Right cardiac atrium (tissue), 5 donors: ENCODE results near the gene SRSF1. TPM values are rescaled to one million over a fixed set of nuclear protein-coding genes. Genes with fewer than 3 reads are reported as not detected.
A peak's percentile ranks its signal among the peaks of the same experiment; 100 is the strongest.
"Not testable (repeated sequence)": the region's sequence is repeated elsewhere in the genome, so short reads cannot be mapped to it uniquely, and the experiment has no call there.

Experiments used
- ATAC-seq, 2 donors: fragments of 200-7000 bp; cut with Tn5 transposase; one replicate each; pipeline versions ENCODE4 v1.8.0 to v1.9.1; 2020; ENCODE audit warnings: moderate library complexity in 2 of 2, mild to moderate bottlenecking in 1 of 2
- DNase-seq, 3 donors: peaks; one replicate each; pipeline ENCODE4 v3.0.0-alpha.2; 2020
- H3K27ac ChIP-seq: one replicate; pipeline ENCODE4 v1.5.1; 2013; ENCODE audit warnings: mild to moderate bottlenecking, low read length, control low read depth, moderate library complexity
- H3K27me3 ChIP-seq: one replicate; pipeline ENCODE4 v1.6.1; 2013; ENCODE audit not compliant: control insufficient read depth, insufficient read depth
- H3K4me1 ChIP-seq: one replicate; pipeline ENCODE4 v1.6.1; 2013; ENCODE audit warnings: low read length; ENCODE audit not compliant: control insufficient read depth, insufficient read depth
- H3K4me3 ChIP-seq: one replicate; pipeline ENCODE4 v1.5.1; 2013; ENCODE audit warnings: low read length, control low read depth
- H3K9me3 ChIP-seq: one replicate; pipeline ENCODE4 v1.6.1; 2013; ENCODE audit warnings: low read length; ENCODE audit not compliant: control insufficient read depth
- WGBS: extraction: QIAGEN DNeasy Blood & Tissue Kit; methylation state at CpG from one replicate; pipeline ENCODE4 v1.1.7; 2013; 5-methylcytosine and 5-hydroxymethylcytosine counted together
- intact Hi-C, 4 donors: fragments of 100-400 bp; cut with DNase I; formaldehyde crosslinking; loops; one replicate each; pipeline versions ENCODE4 v1.11.0 to v1.14.0; 2022 to 2023
- polyA plus RNA-seq: library from polyadenylated mRNA; stranded (reverse); fragments of 200-250 nt; gene quantifications from one replicate; pipeline ENCODE4 v1.2.3, GENCODE V29; 2013
- total RNA-seq, 4 donors: library from RNA; stranded (reverse); fragmentation: NEBNext Ultra II Directional; extraction: Animal tissue kit (Norgen Biotek cat#: 25700); gene quantifications; one replicate each; pipeline ENCODE4 v1.2.1, GENCODE V29; 2021
- donor health status: healthy with polysubstance abuse.
- donor health status: DM: no; HTN: yes; CAD: no.
- donor health status: DM: no; HTN: no; CAD: no.
- donor health status: DM: no; HTN: yes; CAD: no; lungs with severe emphysema.
- donor health status: DM: yes; HTN: yes; CAD: no.

The SRSF1 gene
- total and polyA plus RNA-seq, 5 donors = 58.9 to 132 (median 123) TPM

DNA sequence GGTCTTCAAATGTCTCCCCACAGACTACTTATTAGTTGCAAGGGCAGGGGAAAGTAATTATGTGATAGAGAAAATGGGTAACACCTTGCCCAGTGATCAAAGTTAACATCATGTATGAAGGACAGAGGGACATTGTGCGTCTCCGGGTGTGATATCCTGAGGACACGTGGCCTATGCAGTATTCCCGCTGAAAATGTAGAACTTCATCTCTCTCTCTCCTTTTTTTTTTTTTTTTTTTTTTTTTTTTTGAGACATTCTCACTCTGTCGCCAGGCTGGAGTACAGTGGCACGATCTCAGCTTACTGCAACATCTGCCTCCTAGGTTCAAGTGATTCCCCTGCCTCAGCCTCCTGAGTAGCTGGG is 43.9 kb downstream of the SRSF1 start:
- ATAC-seq = no peak
- no peaks in the 10 kb centered on the region for H3K27me3 ChIP-seq
- no peak overlapping the region for H3K27ac ChIP-seq
- H3K4me3 ChIP-seq = no peak overlapping the region
- no peak for DNase-seq
- H3K4me1 ChIP-seq = no peaks in the 10 kb centered on the region
- intact Hi-C loops = no loop called here
- no peaks in the 10 kb centered on the region for H3K9me3 ChIP-seq
- WGBS = 94% methylated on average over 6 of the region's 6 CpGs

DNA sequence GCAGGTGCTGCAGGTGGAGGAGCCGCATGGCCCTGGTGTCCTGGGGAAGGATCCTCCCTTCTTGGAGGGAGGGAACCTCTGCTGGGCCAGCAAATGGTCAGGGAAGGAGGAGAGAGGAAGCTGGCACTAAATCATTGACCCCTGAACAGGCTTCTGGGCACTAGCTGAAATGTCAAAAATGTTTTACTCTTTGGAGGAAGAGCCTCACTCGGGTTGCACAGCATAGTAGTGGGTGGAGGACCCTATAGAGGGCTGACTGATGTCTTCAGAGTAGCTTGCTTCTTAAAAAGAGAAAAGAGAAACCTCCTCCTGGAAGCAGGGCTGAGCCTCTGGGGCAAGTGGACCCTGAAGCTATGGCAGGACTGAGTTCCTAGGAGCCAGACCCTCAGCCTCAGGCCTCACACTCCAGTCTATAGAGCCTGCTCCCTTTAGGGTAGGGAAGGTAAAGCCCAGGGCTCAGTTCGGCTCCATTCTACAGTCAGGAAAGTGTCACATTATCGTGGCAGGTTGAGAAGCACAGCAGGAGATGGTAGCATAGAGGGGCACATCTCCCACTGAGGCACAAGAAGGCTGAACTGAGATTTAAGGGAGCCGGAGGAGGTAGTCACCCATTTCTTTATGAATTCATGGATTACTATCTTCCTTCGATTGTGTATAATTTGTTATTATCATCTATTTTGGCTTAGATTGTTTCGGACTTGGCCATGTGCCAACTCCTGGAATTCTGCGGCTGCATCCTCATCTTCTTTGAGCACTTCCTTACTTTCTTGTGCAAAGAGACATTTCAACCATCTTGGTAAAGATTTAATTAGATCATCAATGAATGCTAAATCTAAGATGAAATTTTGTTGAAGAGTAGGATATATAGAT is 44.5 kb downstream of the SRSF1 start:
- no peak for ATAC-seq
- no peaks in the 10 kb centered on the region for H3K27me3 ChIP-seq
- WGBS = 69% methylated on average over 8 of the region's 8 CpGs
- no peak for DNase-seq
- no peak overlapping the region for H3K27ac ChIP-seq
- no peak overlapping the region for H3K4me3 ChIP-seq
- H3K4me1 ChIP-seq = no peaks in the 10 kb centered on the region
- H3K9me3 ChIP-seq = no peaks in the 10 kb centered on the region
- intact Hi-C loops = no loop called here

GRCh38 chr17:57959929-57960328 is 47.1 kb downstream of the SRSF1 start:
- no peak for DNase-seq
- Histone ChIP-seq H3K27ac (no peak overlapping the region), H3K27me3 (no peaks in the 10 kb centered on the region), H3K9me3 (no peaks in the 10 kb centered on the region), H3K4me1 (peaks cover 2% of the 10 kb centered on the region), H3K4me3 (no peak overlapping the region)
- WGBS = 90% methylated on average over 6 of the region's 6 CpGs
- ATAC-seq = no peak
- intact Hi-C loops = loop anchor here in 2 of 4 donors (5.0 to 10.0 kb wide), 2 partner anchors 65 to 68 kb away; no protein-coding TSS in a partner anchor

GRCh38 chr17:57958391-57958790 is 48.7 kb downstream of the SRSF1 start:
- intact Hi-C loops = loop anchor here in 2 of 4 donors (5.0 to 10.0 kb wide), 2 partner anchors 64 to 66 kb away; no protein-coding TSS in a partner anchor
- DNase-seq, H3K9me3 ChIP-seq, H3K4me1 ChIP-seq, ATAC-seq, H3K27me3 ChIP-seq, H3K27ac ChIP-seq, H3K4me3 ChIP-seq: not testable (repeated sequence)
- WGBS = 98% methylated on average over 15 of the region's 15 CpGs

DNA sequence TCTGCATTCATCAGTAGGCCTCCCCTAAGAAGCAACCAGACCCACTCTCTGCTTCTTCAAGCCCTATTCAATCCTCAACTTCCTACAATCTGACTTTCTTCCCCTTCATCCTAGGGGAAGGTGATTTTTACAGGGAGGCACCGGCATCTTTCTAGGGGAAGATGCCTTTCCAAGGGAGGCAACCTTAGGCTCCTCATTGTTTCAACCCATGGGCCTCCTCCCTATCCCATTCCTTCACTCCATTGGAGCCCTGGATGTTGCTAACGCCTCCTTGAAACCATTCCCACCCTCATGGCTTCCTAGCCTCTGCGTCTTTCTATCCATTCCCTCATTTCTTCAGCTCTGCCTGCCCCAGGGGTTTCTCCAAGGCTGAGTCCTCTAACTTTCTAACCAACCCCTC is 49.2 kb downstream of the SRSF1 start:
- no peaks in the 10 kb centered on the region for H3K9me3 ChIP-seq
- no peak for ATAC-seq
- WGBS = 94% methylated on average over 3 of the region's 3 CpGs
- peaks cover 14% of the 10 kb centered on the region for H3K4me1 ChIP-seq
- no peak overlapping the region for H3K4me3 ChIP-seq
- no peak for DNase-seq
- intact Hi-C loops = loop anchor here in 2 of 4 donors (5.0 to 10.0 kb wide), 2 partner anchors 63 to 66 kb away; no protein-coding TSS in a partner anchor
- H3K27ac ChIP-seq = no peak overlapping the region
- no peaks in the 10 kb centered on the region for H3K27me3 ChIP-seq

DNA sequence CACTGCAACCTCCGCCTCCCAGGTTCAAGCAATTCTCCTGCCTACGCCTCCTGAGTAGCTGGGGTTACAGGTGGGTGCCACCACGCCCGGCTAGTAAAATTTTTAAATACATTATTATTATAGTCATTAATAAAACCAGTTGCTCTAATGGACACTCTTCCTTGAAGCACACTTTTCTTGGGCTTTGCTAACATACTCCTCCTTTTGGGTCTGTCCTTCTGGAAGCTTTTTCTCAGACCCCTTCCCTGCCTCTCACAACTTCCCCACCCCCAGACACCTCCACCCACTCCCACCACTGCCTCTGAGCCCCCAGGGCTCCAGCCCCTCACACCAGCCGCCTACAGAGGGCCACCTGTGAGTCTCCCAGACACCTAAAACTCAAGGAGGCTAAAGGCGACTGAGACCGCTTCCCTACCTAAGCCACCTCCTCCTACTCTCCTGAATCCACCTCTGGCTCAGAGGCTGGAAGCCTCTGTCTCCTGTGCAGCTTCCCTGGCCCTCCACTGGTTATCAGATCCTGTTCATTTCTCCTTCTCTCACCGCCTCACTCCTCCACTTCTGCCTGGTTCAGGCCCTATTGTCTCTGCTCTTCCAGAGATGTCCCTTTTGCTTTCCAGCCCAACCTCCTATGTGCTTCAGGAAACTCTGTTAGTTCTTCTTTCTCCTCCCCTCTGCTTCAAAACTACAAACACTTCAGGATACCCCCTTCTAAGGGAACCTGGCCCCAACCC is 49.8 kb downstream of the SRSF1 start:
- no peak overlapping the region for H3K27ac ChIP-seq
- ATAC-seq = no peak

GRCh38 chr17:57956291-57957119 is 50.5 kb downstream of the SRSF1 start:
- Histone ChIP-seq H3K27me3 (no peaks in the 10 kb centered on the region), H3K4me1 (peaks cover 20% of the 10 kb centered on the region), H3K9me3 (no peaks in the 10 kb centered on the region), H3K27ac (peak overlapping the region; percentile 3), H3K4me3 (no peak overlapping the region)
- DNase-seq (no peak), ATAC-seq (no peak)
- WGBS = 62% methylated on average over 13 of the region's 13 CpGs
- intact Hi-C loops = loop anchor here in 2 of 4 donors (5.0 to 10.0 kb wide), 2 partner anchors 62 to 64 kb away; no protein-coding TSS in a partner anchor

More for the DNA sequence above, 49.8 kb downstream of the SRSF1 start:
- Histone ChIP-seq H3K27me3 (no peaks in the 10 kb centered on the region), H3K9me3 (no peaks in the 10 kb centered on the region), H3K4me1 (peaks cover 20% of the 10 kb centered on the region), H3K4me3 (no peak overlapping the region)
- DNase-seq = no peak
- 95% methylated on average over 8 of the region's 8 CpGs for WGBS
- intact Hi-C loops = loop anchor here in 2 of 4 donors (5.0 to 10.0 kb wide), 2 partner anchors 62 to 65 kb away; no protein-coding TSS in a partner anchor

DNA sequence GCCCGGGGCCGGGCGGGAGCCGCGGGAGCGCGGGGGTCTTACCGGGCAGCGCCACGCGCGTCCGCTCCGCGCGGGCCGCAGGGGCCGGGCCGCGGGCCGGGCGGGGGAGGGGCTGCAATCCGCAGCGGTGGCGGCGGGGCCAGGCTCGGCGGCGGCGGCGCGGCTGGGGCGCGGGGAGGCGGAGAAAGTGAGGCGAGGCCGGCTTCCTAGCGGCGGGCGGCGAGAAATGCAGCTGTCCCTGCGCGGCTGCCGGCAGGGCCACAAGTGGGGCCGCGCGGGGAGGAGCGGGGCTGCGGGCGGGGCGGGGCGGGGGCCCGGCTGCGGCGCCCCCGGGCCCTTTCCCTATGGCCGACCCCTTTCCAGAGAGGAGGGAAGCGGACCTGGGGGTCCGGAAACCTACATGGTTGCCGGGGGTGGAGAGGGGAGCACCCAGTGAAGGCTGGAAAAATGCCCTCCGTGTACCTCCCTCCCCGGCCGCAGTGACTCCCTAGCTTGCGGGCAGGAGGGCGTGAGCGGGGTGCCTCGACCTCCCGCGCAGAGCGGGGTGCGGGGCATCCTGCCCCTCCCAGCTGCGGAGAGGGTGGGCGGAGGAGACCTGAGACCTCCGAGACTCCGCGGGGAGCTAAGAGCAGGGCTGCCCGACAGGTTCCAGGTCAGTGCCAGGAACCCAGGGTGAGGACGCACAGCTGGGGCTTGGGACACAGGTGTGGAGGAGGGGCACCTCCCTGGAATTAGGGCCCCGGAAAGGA is 51.7 kb downstream of the SRSF1 start, which contains the start of gene CUEDC1:
Gene CUEDC1 (minus strand): TSS at position 230 of the 749 bp plus-strand sequence. CDS start 69,848 bp downstream, outside the sequence.
- Histone ChIP-seq H3K27ac (peak within 1 kb of the TSS; percentile 98), H3K27me3 (no peaks in the 10 kb centered on the region), H3K4me1 (peaks cover 23% of the 10 kb centered on the region), H3K4me3 (peak within 1 kb of the TSS; percentile 99), H3K9me3 (no peaks in the 10 kb centered on the region)
- DNase-seq (peak; percentile 86 to 95 (median 95)), ATAC-seq (peak; percentile 76 to 78)
- WGBS = 1% methylated on average over 79 of the region's 79 CpGs
- intact Hi-C loops = loop anchor here in 2 of 4 donors (5.0 to 10.0 kb wide), 2 partner anchors 61 to 63 kb away; no protein-coding TSS in a partner anchor

DNA sequence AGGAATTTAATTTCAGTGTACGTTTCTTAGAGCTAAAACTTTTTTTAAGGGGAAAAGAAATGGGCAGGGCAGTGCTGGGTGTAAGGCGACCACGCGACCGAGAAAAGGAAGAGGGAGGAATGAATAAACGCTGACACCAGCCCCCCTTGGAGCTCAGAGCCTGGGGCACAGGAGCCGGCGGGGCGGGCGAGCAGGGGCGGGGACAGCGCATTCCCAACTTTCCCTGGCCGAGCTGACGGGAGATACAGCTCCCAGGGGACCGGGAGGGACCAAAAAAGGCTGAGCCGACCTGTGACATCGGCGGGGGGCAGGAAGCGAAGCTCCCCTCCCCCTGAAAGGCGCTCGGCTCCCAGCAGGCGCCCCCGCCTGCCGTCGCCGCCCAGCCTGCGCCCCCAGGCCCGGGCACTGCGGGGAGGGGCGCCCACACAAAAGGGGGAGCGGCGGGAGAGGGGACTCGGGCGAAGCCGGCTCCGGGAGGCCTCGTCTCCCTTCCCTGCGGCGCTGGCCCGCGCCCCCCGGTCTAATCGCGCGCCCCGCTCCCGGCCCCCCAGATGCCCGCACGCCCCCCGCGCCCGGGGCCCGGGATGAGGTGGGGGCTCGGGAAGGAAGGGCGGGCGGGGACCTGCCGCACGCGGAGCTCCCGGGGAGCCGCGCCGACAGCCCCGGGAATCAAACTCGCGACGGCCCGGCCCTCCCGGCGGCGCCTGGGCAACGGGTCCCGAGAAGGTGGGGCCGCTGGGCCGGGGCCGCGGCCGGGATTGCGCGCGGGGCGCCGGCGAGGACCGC is 52.5 kb downstream of the SRSF1 start:
- intact Hi-C loops = loop anchor here (5.0 to 10.0 kb wide), 3 partner anchors 33 to 62 kb away; partner anchors contain the start of gene VEZF1 (in 1 of the 4)
- Histone ChIP-seq H3K9me3 (no peaks in the 10 kb centered on the region), H3K27me3 (no peaks in the 10 kb centered on the region), H3K4me3 (peak overlapping the region; percentile 99), H3K4me1 (peaks cover 24% of the 10 kb centered on the region), H3K27ac (peak overlapping the region; percentile 98)
- WGBS = under 1% methylated on average over 85 of the region's 85 CpGs
- ATAC-seq (peak; percentile 81 to 87), DNase-seq (peak; percentile 93 to 95 (median 95))
